ENCODE results near the gene DOCK4.

The DOCK4 gene

GRCh38 chr7:112238330-112238729 lies 32.1 kb upstream of the DOCK4 start:
- no peak for TF ChIP-seq CTCF (IDR thresholded peaks at IDR 0.05; ENCODE audit: poor library complexity, severe bottlenecking)
- Histone ChIP-seq H3K4me3 (ENCODE audit: severe bottlenecking) (no peak overlapping the region), H3K27ac (ENCODE audit: poor library complexity, severe bottlenecking) (no peak overlapping the region), H3K9me3 (ENCODE audit: severe bottlenecking) (no peaks in the 10 kb centered on the region), H3K27me3 (ENCODE audit: insufficient read depth, poor library complexity, severe bottlenecking) (no peaks in the 10 kb centered on the region), H3K4me1 (ENCODE audit: insufficient read depth, poor library complexity, severe bottlenecking) (peaks cover 3% of the 10 kb centered on the region), H3K36me3 (ENCODE audit: low read depth) (no peaks in the 10 kb centered on the region)
- DNase-seq (ENCODE audit: low spot score) (no peak), ATAC-seq (ENCODE audit: low read depth) (no peak)

GRCh38 chr7:112236597-112236996 lies 30.4 kb upstream of the DOCK4 start:
- H3K4me1 ChIP-seq (ENCODE audit: insufficient read depth, poor library complexity, severe bottlenecking), result peaks cover 3% of the 10 kb centered on the region
- TF ChIP-seq CTCF (IDR thresholded peaks at IDR 0.05; ENCODE audit: poor library complexity, severe bottlenecking), result no peak
- no peaks in the 10 kb centered on the region for H3K9me3 ChIP-seq (ENCODE audit: severe bottlenecking)
- no peak overlapping the region for H3K4me3 ChIP-seq (ENCODE audit: severe bottlenecking)
- DNase-seq (ENCODE audit: low spot score) (no peak), ATAC-seq (ENCODE audit: low read depth) (no peak)
- no peaks in the 10 kb centered on the region for H3K27me3 ChIP-seq (ENCODE audit: insufficient read depth, poor library complexity, severe bottlenecking)
- no peak overlapping the region for H3K27ac ChIP-seq (ENCODE audit: poor library complexity, severe bottlenecking)
- no peaks in the 10 kb centered on the region for H3K36me3 ChIP-seq (ENCODE audit: low read depth)

- Histone ChIP-seq H3K27ac (ENCODE audit: poor library complexity, severe bottlenecking) (no peak overlapping the region), H3K27me3 (ENCODE audit: insufficient read depth, poor library complexity, severe bottlenecking) (no peaks in the 10 kb centered on the region), H3K4me1 (ENCODE audit: insufficient read depth, poor library complexity, severe bottlenecking) (peaks cover 3% of the 10 kb centered on the region), H3K36me3 (ENCODE audit: low read depth) (no peaks in the 10 kb centered on the region), H3K4me3 (ENCODE audit: severe bottlenecking) (no peak overlapping the region), H3K9me3 (ENCODE audit: severe bottlenecking) (no peaks in the 10 kb centered on the region)
- no peak for TF ChIP-seq CTCF (IDR thresholded peaks at IDR 0.05; ENCODE audit: poor library complexity, severe bottlenecking)
- DNase-seq (ENCODE audit: low spot score), result no peak
- ATAC-seq (ENCODE audit: low read depth), result no peak
These were observed 27.9 kb upstream of the DOCK4 start for GRCh38 chr7:112234147-112234546.

- TF ChIP-seq CTCF (IDR thresholded peaks at IDR 0.05; ENCODE audit: poor library complexity, severe bottlenecking), result no peak
These were observed 27.0 kb upstream of the DOCK4 start for GRCh38 chr7:112233048-112233697.

DNA sequence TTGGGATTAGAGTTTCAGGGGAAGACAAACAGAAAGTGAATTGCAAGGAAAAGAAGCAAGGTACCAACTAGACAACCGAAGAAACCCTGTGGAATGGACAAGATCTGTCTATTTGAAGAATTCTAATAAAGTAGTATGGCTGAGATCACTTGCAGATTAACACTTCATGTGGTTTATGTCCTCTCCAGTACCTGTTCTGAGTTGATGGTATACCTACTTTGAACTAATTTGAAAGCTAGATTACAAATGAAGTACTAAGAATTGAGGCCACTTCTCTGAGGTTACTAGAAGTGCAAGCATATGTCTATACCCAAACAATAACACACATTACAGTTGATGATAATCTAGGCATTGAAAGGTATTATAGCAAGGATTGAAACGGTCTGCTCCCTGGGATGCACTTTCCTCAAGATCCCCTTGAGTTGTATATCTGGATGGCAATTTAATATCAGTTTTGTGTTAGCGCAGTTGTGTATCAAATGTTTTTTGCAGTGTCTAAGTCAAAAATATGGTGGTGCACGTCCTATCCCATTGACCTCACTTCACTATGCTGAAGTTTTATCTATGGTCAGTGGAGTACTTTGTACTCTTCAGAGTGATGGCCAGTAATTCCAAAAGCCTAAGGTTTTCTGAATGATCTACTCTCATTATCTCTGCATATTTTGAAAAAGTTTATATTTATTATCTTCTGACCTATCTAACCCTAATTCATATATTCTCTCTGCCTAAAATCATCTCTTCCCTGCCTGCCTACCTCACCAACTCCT lies 26.2 kb upstream of the DOCK4 start:
- H3K4me1 ChIP-seq (ENCODE audit: insufficient read depth, poor library complexity, severe bottlenecking), result no peaks in the 10 kb centered on the region
- no peak for TF ChIP-seq CTCF (IDR thresholded peaks at IDR 0.05; ENCODE audit: poor library complexity, severe bottlenecking)
- H3K27me3 ChIP-seq (ENCODE audit: insufficient read depth, poor library complexity, severe bottlenecking), result no peaks in the 10 kb centered on the region
- ATAC-seq (ENCODE audit: low read depth), result no peak
- no peaks in the 10 kb centered on the region for H3K9me3 ChIP-seq (ENCODE audit: severe bottlenecking)
- no peak for DNase-seq (ENCODE audit: low spot score)
- H3K4me3 ChIP-seq (ENCODE audit: severe bottlenecking), result no peak overlapping the region
- H3K27ac ChIP-seq (ENCODE audit: poor library complexity, severe bottlenecking), result no peak overlapping the region
- H3K36me3 ChIP-seq (ENCODE audit: low read depth), result no peaks in the 10 kb centered on the region

More at GRCh38 chr7:112233048-112233697, 27.0 kb upstream of the DOCK4 start:
- Histone ChIP-seq H3K36me3 (ENCODE audit: low read depth) (no peaks in the 10 kb centered on the region), H3K27me3 (ENCODE audit: insufficient read depth, poor library complexity, severe bottlenecking) (no peaks in the 10 kb centered on the region), H3K4me1 (ENCODE audit: insufficient read depth, poor library complexity, severe bottlenecking) (no peaks in the 10 kb centered on the region), H3K9me3 (ENCODE audit: severe bottlenecking) (no peaks in the 10 kb centered on the region), H3K4me3 (ENCODE audit: severe bottlenecking) (no peak overlapping the region), H3K27ac (ENCODE audit: poor library complexity, severe bottlenecking) (no peak overlapping the region)
- DNase-seq (ENCODE audit: low spot score) (no peak), ATAC-seq (ENCODE audit: low read depth) (no peak)

All from RWPE2 (cell line).